Measurements from ENCODE around the gene CUL2.
A peak's percentile ranks its signal among the peaks of the same experiment; 100 is the strongest.
"Not testable (repeated sequence)": the region's sequence is repeated elsewhere in the genome, so short reads cannot be mapped to it uniquely, and the experiment has no call there.

Gene CUL2

DNA sequence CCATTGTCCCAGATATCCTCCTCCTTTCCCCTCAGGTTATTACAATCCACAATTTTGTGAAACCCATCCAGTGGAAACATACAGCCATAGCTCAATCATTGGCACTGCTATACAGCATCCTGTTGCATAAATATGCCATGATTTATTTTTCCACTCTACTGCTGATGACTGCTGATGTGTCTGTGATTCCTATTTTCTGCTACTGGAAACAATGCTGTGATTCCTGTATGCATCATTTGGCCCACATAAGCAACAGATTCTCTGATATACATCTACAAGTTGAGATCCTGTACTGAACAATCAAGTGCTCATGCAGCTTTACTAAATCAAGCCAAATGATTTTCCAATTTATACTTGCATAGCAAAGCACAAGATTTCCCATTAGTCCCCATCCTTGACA, 39.6 kb downstream of the CUL2 start:
- no peak overlapping the region for H3K4me3 ChIP-seq (ENCODE audit: control insufficient read depth, low read depth, low read length)
- TF ChIP-seq, protein P1, sequence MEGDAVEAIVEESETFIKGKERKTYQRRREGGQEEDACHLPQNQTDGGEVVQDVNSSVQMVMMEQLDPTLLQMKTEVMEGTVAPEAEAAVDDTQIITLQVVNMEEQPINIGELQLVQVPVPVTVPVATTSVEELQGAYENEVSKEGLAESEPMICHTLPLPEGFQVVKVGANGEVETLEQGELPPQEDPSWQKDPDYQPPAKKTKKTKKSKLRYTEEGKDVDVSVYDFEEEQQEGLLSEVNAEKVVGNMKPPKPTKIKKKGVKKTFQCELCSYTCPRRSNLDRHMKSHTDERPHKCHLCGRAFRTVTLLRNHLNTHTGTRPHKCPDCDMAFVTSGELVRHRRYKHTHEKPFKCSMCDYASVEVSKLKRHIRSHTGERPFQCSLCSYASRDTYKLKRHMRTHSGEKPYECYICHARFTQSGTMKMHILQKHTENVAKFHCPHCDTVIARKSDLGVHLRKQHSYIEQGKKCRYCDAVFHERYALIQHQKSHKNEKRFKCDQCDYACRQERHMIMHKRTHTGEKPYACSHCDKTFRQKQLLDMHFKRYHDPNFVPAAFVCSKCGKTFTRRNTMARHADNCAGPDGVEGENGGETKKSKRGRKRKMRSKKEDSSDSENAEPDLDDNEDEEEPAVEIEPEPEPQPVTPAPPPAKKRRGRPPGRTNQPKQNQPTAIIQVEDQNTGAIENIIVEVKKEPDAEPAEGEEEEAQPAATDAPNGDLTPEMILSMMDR (conservative IDR thresholded peaks at IDR 0.05; ENCODE audit: control insufficient read depth, insufficient read depth, low read depth, low read length) = no peak
- DNase-seq (ENCODE audit: low read depth) = no peak

DNA sequence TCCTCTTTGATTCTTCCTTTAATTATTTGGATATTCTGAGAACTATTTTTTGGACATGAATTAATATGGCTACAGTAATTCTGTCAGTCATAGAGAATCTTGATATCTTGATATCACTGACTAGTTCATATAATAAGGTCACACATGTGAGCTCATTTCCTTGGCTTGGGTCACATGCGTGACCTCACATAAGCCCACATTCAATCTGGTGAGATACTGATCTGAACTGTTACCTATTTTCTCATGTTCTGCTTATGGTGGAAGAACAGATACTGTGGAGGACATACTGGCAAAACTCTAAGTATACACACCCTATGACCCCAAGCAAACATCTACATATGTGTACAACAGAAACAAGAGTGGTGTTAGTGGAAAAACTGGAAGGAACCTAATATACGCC, 44.1 kb downstream of the CUL2 start:
- H3K4me3 ChIP-seq (ENCODE audit: control insufficient read depth, low read depth, low read length) = no peak overlapping the region
- TF ChIP-seq, protein P1 (conservative IDR thresholded peaks at IDR 0.05; ENCODE audit: control insufficient read depth, insufficient read depth, low read depth, low read length) = no peak
- DNase-seq (ENCODE audit: low read depth) = no peak

DNA sequence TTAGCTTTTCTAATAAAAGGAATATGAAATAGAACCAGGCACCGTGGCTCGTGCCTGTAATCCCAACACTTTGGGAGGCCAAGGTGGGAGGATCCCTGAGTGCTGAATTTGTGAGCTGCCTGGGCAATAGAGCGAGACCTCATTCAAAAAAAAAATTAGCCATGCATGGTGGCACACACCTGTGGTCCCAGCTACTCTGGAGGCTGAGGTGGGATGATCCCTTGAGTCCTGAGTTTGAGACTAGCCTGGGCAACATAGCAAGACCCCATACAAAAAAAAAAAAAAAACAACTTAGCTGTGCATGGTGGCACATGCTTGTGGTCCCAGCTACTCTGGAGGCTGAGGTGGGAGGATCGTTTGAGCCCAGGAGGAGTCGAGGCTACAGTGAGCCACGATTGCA, 44.9 kb downstream of the CUL2 start:
- DNase-seq (ENCODE audit: low read depth); H3K4me3 ChIP-seq (ENCODE audit: control insufficient read depth, low read depth, low read length): not testable (repeated sequence)

DNA sequence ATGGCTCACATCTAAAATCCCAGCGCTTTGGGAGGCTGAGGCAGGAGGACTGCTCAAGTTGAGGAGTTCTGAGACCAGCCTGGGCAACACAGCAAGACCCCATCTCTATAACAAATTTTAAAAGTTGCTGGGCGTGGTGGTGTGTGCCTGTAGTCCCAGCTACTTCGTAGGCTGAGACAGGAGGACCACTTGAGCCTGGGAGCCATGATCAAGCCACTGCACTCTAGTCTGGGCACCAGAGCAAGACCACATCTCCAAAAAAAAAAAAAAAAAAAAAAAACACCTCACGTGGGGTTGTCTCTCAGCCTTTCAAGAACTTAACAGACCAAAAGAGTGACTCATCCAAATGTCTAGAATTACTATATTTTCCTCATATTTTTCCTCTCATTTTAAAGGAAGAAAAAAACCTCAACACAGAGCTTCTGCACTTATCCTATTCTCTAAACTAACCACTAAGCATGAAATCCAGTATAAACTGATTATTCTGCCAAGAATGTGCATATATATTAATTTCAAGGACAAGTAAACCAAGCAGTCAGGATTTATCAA, 46.3 kb downstream of the CUL2 start:
- no peak for DNase-seq (ENCODE audit: low read depth)
- no peak overlapping the region for H3K4me3 ChIP-seq (ENCODE audit: control insufficient read depth, low read depth, low read length)
- TF ChIP-seq, protein P1 (conservative IDR thresholded peaks at IDR 0.05; ENCODE audit: control insufficient read depth, insufficient read depth, low read depth, low read length) = no peak

DNA sequence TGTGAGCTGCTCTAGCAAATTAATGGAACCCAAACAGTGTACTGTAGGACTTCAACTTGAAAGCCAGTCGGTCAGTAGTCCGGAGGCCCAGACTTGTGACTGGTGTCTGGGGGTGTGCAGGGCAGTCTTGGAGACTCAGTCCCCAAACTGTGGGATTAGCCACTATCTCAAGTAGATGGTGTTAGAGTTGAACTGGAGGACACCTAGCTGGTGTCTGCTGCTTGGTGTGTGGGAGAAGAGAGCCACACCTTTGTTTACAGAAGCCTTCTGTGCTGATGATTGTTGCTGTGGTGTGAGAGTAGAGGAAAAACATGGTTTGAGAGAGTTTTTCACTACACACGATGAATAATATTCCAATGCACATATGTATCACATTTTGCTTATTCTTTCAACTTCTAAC, 47.4 kb downstream of the CUL2 start:
- TF ChIP-seq, protein P1 (conservative IDR thresholded peaks at IDR 0.05; ENCODE audit: control insufficient read depth, insufficient read depth, low read depth, low read length) = no peak

DNA sequence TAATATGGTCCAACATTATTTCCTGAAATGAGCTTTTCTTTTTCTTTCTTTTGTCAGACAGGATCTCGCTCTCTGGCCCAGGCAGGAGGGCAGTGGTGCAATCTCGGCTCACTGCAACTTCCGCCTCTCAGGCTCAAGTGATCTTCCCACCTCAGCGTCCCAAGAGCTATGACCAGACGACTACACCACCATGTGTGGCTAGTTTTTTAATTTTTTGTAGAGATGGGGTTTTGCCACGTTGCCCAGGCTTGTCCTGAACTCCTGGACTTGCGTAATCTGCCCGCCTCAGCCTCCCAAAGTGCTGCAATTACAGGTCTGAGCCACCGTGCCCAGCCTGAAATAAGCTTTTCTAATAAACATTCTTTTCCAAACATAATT, 48.6 kb downstream of the CUL2 start:
- TF ChIP-seq, protein P1 (conservative IDR thresholded peaks at IDR 0.05; ENCODE audit: control insufficient read depth, insufficient read depth, low read depth, low read length) = no peak
- no peak overlapping the region for H3K4me3 ChIP-seq (ENCODE audit: control insufficient read depth, low read depth, low read length)
- no peak for DNase-seq (ENCODE audit: low read depth)

More for the DNA sequence above, 47.4 kb downstream of the CUL2 start:
- no peak overlapping the region for H3K4me3 ChIP-seq (ENCODE audit: control insufficient read depth, low read depth, low read length)
- DNase-seq (ENCODE audit: low read depth) = no peak

DNA sequence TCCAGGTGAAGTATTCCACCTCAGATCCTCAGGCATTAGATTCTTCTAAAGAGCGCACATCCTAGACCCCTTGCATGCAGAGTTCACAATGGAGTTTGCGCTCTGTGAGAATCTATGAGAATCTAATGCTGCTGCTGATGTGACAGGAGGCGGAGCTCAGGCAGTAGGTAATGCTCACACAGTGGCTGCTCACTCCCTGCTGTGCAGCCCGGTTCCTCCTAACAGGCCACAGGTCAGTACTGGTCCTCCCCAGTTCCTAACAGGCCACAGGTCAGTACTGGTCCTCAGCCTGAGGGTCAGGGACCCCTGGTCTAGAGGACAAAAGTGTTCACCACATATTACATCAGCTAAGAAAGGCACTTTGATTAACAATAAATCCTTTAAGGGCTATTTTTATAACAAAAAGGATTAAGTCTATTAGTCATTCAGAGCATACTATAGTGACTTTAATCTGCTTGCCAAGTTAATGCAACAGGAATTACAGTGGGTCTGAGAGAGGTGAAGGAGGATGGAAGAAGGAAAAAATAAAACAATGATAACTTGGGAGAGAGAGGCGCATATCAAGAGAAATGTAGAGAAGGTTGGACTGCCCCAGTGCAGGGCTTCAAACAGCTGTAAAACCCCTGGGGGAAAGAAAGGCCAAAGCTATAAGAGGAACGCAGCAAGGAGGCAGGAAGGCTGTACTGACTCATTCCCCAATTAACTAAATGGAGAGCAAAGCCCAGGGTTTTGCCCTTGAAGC, 49.2 kb downstream of the CUL2 start:
- peak; percentile 74 for DNase-seq (ENCODE audit: low read depth)
- H3K4me3 ChIP-seq (ENCODE audit: control insufficient read depth, low read depth, low read length) = no peak overlapping the region
- TF ChIP-seq, protein P1 (conservative IDR thresholded peaks at IDR 0.05; ENCODE audit: control insufficient read depth, insufficient read depth, low read depth, low read length) = no peak

All from fibroblast of mammary gland (primary cell).